Cardiac muscle cell (in vitro differentiated cells and primary cell): ENCODE data around the gene RAD51AP1. TPM values are rescaled to one million over a fixed set of nuclear protein-coding genes. Genes with fewer than 3 reads are reported as not detected.
A peak's percentile ranks its signal among the peaks of the same experiment; 100 is the strongest.

Experiments used
- DNase-seq, 2 donors: peaks; one replicate each; pipeline versions ENCODE4 v3.0.0 to v3.0.0-alpha.2; 2010 to 2017; ENCODE audit warnings: low read depth in 1 of 2, low spot score in 1 of 2
- H3K27ac ChIP-seq: fragments of 200-600 bp; sonication (generic); 2 replicates; pipeline ENCODE4 v1.5.1; 2016
- H3K27me3 ChIP-seq: fragments of 200-600 bp; sonication (generic); 2 replicates; pipeline ENCODE4 v1.6.0; 2016; ENCODE audit warnings: control low read depth
- H3K36me3 ChIP-seq: fragments of 200-600 bp; sonication (generic); 2 replicates; pipeline ENCODE4 v1.5.1; 2016; ENCODE audit warnings: control low read depth
- H3K4me1 ChIP-seq: fragments of 200-600 bp; sonication (generic); 2 replicates; pipeline ENCODE4 v1.8.1; 2017; ENCODE audit warnings: low read depth, mild to moderate bottlenecking, mixed run types
- H3K4me3 ChIP-seq: fragments of 200-600 bp; sonication (generic); 2 replicates; pipeline ENCODE4 v1.5.1; 2016; ENCODE audit warnings: mild to moderate bottlenecking
- H3K9me3 ChIP-seq: fragments of 200-600 bp; sonication (generic); 2 replicates; pipeline ENCODE4 v1.5.1; 2017; ENCODE audit warnings: low read depth, mild to moderate bottlenecking, control low read depth
- polyA plus RNA-seq: library from polyadenylated mRNA; unstranded; fragments of >200 nt; fragmentation: Nextera tagmentation; extraction: Ambion mirVana; gene quantifications from 2 replicates; pipeline ENCODE4 v1.2.1, GENCODE V29; 2016
- total RNA-seq: library from RNA; depleted of rRNA; stranded (reverse); fragments of >200 nt; gene quantifications from 2 replicates; pipeline ENCODE4 v1.2.3, GENCODE V29; 2016
- TF ChIP-seq, protein P1 (sequence below): IDR thresholded peaks from 2 replicates; pipeline ENCODE4 v1.5.1; 2012; ENCODE audit warnings: low read depth, mild to moderate bottlenecking, low read length

Gene RAD51AP1
- total and polyA plus RNA-seq, 2 experiments from 2014 or later = 9.9 to 17.1 TPM

GRCh38 chr12:4526923-4527546, 11.7 kb upstream of the RAD51AP1 start:
- Histone ChIP-seq H3K27me3 (no peaks in the 10 kb centered on the region), H3K4me1 (no peaks in the 10 kb centered on the region), H3K27ac (no peak overlapping the region), H3K36me3 (peaks cover 18% of the 10 kb centered on the region), H3K4me3 (no peak overlapping the region), H3K9me3 (no peaks in the 10 kb centered on the region)
- TF ChIP-seq, protein P1, sequence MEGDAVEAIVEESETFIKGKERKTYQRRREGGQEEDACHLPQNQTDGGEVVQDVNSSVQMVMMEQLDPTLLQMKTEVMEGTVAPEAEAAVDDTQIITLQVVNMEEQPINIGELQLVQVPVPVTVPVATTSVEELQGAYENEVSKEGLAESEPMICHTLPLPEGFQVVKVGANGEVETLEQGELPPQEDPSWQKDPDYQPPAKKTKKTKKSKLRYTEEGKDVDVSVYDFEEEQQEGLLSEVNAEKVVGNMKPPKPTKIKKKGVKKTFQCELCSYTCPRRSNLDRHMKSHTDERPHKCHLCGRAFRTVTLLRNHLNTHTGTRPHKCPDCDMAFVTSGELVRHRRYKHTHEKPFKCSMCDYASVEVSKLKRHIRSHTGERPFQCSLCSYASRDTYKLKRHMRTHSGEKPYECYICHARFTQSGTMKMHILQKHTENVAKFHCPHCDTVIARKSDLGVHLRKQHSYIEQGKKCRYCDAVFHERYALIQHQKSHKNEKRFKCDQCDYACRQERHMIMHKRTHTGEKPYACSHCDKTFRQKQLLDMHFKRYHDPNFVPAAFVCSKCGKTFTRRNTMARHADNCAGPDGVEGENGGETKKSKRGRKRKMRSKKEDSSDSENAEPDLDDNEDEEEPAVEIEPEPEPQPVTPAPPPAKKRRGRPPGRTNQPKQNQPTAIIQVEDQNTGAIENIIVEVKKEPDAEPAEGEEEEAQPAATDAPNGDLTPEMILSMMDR = peak; percentile 52
- DNase-seq = peak; percentile 12 to 30

GRCh38 chr12:4530160-4530559, 8.5 kb upstream of the RAD51AP1 start:
- no peak for DNase-seq
- no peak overlapping the region for H3K27ac ChIP-seq
- H3K9me3 ChIP-seq = no peaks in the 10 kb centered on the region
- no peak overlapping the region for H3K4me3 ChIP-seq
- no peaks in the 10 kb centered on the region for H3K27me3 ChIP-seq
- H3K4me1 ChIP-seq = no peaks in the 10 kb centered on the region
- peaks cover 20% of the 10 kb centered on the region for H3K36me3 ChIP-seq
- TF ChIP-seq, protein P1 = no peak

- H3K4me1 ChIP-seq = no peaks in the 10 kb centered on the region
- DNase-seq = no peak
- no peaks in the 10 kb centered on the region for H3K9me3 ChIP-seq
- no peak overlapping the region for H3K4me3 ChIP-seq
- H3K27ac ChIP-seq = no peak overlapping the region
- TF ChIP-seq, protein P1 = no peak
- H3K27me3 ChIP-seq = no peaks in the 10 kb centered on the region
- H3K36me3 ChIP-seq = peaks cover 16% of the 10 kb centered on the region
These were observed 7.6 kb upstream of the RAD51AP1 start for GRCh38 chr12:4530982-4531586.

DNA sequence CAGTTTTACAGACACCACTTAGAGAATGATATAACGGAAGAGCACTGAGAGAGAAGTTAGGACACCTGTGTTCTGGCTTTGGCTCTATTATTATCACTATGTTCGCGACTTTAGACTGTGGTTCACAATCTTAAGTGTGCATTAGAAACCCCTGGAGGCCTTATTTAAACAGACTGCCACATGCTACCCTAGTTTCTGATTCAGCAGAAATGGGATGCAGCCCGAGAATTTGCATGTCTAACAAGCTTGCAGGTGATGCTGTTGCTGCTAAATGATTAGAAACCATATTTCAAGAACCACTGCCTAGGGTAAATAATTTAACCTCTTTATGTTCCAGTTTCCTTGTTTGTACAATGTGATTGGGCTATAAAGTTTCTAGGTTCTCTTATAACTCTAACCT, 3.6 kb upstream of the RAD51AP1 start:
- no peak for DNase-seq
- TF ChIP-seq, protein P1 = no peak
- Histone ChIP-seq H3K27ac (no peak overlapping the region), H3K4me3 (no peak overlapping the region), H3K27me3 (no peaks in the 10 kb centered on the region), H3K4me1 (peaks cover 9% of the 10 kb centered on the region), H3K36me3 (peaks cover 16% of the 10 kb centered on the region), H3K9me3 (no peaks in the 10 kb centered on the region)

- no peaks in the 10 kb centered on the region for H3K27me3 ChIP-seq
- peaks cover 11% of the 10 kb centered on the region for H3K4me1 ChIP-seq
- H3K27ac ChIP-seq = no peak overlapping the region
- no peaks in the 10 kb centered on the region for H3K9me3 ChIP-seq
- DNase-seq = no peak
- H3K36me3 ChIP-seq = peaks cover 16% of the 10 kb centered on the region
- TF ChIP-seq, protein P1 = no peak
- H3K4me3 ChIP-seq = no peak overlapping the region
These were observed 2.8 kb upstream of the RAD51AP1 start for GRCh38 chr12:4535871-4536270.
